Heart left ventricle (tissue), 13 donors: Measurements from ENCODE around the gene EXOC2.

Experiments
- POLR2A ChIP-seq, 2 donors: fragments of 450-650 bp; IDR thresholded peaks; one replicate each; pipeline ENCODE4 v1.6.1; 2017; ENCODE audit warnings: antibody characterized with exemption in 2 of 2, mild to moderate bottlenecking in 2 of 2, moderate library complexity in 2 of 2
- TF ChIP-seq, protein P1 (sequence below), 12 donors: fragments of 200-600 bp; sonication (generic) in 4 of 12; IDR thresholded peaks; one replicate each; pipeline versions ENCODE4 v1.5.0 to v1.8.0; 2018 to 2022; ENCODE audit warnings: antibody characterized with exemption in 12 of 12, mild to moderate bottlenecking in 5 of 12
- donor health status: ischemic (EF 13 %, LVEDD 7.1; RV severe dilation, severe dysfunction).
- donor health status: DM: no; HTN: yes; CAD: no.
- donor health status: DM: no; HTN: no; CAD: no.
- donor health status: ischemic (EF 25% LVEDD 6.9; RV normal size, moderate dysfunction).
- donor health status: ischemic (EF 25% LVEDD 5.7; RV mildly dilated, moderate dysfunction).
- donor health status: ischemic (EF 35%, LVEDD 5.7; RV mildly dilated, moderate dysfunction).
- donor health status: nonischemic (EF 11% LVEDD 7.7; RV severe dilation, severe dysfunction).
- donor health status: DM: yes; HTN: yes; CAD: no.
- donor health status: PGD.
- donor health status: ischemic (EF 29% LVEDD 5.4; RV normal size, mild dysfunction).
- donor health status: nonischemic (EF 23%, LVEDD 6.1; RV moderate dilation, normal function).

DNA sequence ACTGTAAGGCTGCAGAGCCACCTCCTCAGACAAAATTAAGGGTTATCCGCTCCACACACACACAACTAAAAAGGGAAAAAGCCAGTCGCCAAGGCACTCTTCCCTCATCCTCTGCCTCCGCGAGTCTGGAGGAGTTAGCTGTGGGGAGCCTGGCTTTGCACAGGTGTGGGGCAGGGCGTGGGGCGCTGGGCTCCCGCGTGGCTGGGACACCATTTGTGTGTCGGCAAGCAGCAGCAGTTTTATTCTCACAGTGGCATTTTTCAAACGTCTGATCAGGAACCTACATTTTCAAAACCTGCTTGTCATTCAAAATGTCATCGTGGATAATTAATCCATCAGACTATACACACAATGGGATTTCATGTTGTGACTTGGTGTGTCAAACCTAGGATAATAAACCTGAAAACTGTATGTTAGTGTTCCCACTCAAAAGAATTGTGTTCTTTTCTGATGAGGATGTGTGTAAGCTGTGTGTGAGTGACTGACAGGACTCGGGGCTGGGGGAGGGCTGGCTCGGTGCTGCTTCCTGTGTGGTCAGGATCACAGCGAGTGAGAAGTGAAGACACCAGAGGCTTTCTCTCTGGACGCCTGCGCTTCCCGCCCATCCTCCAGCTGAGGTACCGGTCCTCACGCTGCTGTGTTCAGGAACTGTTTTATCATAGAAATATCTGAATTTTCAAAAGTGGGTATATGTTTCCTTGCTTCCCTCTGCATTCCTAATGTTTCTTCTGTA is 218.3 kb downstream of the EXOC2 start:
- TF ChIP-seq, protein P1, sequence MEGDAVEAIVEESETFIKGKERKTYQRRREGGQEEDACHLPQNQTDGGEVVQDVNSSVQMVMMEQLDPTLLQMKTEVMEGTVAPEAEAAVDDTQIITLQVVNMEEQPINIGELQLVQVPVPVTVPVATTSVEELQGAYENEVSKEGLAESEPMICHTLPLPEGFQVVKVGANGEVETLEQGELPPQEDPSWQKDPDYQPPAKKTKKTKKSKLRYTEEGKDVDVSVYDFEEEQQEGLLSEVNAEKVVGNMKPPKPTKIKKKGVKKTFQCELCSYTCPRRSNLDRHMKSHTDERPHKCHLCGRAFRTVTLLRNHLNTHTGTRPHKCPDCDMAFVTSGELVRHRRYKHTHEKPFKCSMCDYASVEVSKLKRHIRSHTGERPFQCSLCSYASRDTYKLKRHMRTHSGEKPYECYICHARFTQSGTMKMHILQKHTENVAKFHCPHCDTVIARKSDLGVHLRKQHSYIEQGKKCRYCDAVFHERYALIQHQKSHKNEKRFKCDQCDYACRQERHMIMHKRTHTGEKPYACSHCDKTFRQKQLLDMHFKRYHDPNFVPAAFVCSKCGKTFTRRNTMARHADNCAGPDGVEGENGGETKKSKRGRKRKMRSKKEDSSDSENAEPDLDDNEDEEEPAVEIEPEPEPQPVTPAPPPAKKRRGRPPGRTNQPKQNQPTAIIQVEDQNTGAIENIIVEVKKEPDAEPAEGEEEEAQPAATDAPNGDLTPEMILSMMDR (IDR thresholded peaks at IDR 0.05): no peak
- TF ChIP-seq POLR2A (IDR thresholded peaks at IDR 0.05): no peak
